Immature natural killer cell (primary cell): ENCODE results near the gene INTS15. TPM values are rescaled to one million over a fixed set of nuclear protein-coding genes. Genes with fewer than 3 reads are reported as not detected.

Source experiments
- DNase-seq, 3 donors: peaks; one replicate each; pipeline ENCODE4 v3.0.0; 2022; ENCODE audit warnings: mixed read lengths in 1 of 3
- H3K27ac Mint-ChIP-seq, 6 donors: one replicate each; pipeline ENCODE4 v1.8.0; 2020; ENCODE audit warnings: mixed read lengths in 6 of 6, mild to moderate bottlenecking in 5 of 6, inconsistent platforms in 4 of 6, moderate library complexity in 3 of 6
- H3K27me3 Mint-ChIP-seq, 3 donors: one replicate each; pipeline ENCODE4 v1.8.0; 2020 to 2021; ENCODE audit warnings: low read depth in 3 of 3, mild to moderate bottlenecking in 3 of 3, mixed read lengths in 3 of 3, moderate library complexity in 3 of 3, inconsistent platforms in 1 of 3
- H3K36me3 Mint-ChIP-seq, 3 donors: one replicate each; pipeline ENCODE4 v1.8.0; 2020; ENCODE audit warnings: mixed read lengths in 3 of 3, inconsistent platforms in 2 of 3, mild to moderate bottlenecking in 2 of 3
- H3K4me1 Mint-ChIP-seq, 2 donors: one replicate each; pipeline ENCODE4 v1.8.0; 2020; ENCODE audit warnings: inconsistent platforms in 2 of 2, mild to moderate bottlenecking in 2 of 2, mixed read lengths in 2 of 2, moderate library complexity in 1 of 2
- H3K4me3 Mint-ChIP-seq, 5 donors: one replicate each; pipeline ENCODE4 v1.8.0; 2020; ENCODE audit warnings: mild to moderate bottlenecking in 5 of 5, mixed read lengths in 5 of 5, inconsistent platforms in 3 of 5, moderate library complexity in 3 of 5
- H3K9me3 Mint-ChIP-seq, 6 donors: one replicate each; pipeline ENCODE4 v1.8.0; 2020; ENCODE audit warnings: mild to moderate bottlenecking in 6 of 6, mixed read lengths in 6 of 6, inconsistent platforms in 4 of 6, moderate library complexity in 3 of 6
- polyA plus RNA-seq, 3 donors: library from polyadenylated mRNA; unstranded; fragments of 300-500 nt; fragmentation: Illumina TruSeq; gene quantifications; one replicate each; pipeline ENCODE4 v1.2.3, GENCODE V29; 2021

Gene INTS15
- 10 to 100 TPM; 20.9 to 47.1 (median 30.8) TPM for polyA plus RNA-seq

- H3K27me3 Mint-ChIP-seq, result peaks cover 12 to 17% (median 15%) of the 10 kb centered on the region in 3 donors
- H3K27ac Mint-ChIP-seq, result peak within 1 kb of the TSS; percentile 86 to 94 (median 92)
- peak within 1 kb of the TSS; percentile 87 to 95 (median 91) for H3K4me3 Mint-ChIP-seq
Measured at GRCh38 chr7:6589829-6590644, at the start of gene INTS15. TSS of gene INTS15 (plus strand) at chr7:6590021. CDS start at chr7:6590284, 263 bp downstream.

GRCh38 chr7:6542368-6542767 lies 47.5 kb upstream of the INTS15 start:
- no peaks in the 10 kb centered on the region for H3K36me3 Mint-ChIP-seq
- no peaks in the 10 kb centered on the region for H3K4me1 Mint-ChIP-seq
- H3K4me3 Mint-ChIP-seq, result no peak overlapping the region
- peaks cover 0 to 9% (median 1%) of the 10 kb centered on the region in 3 donors for H3K27me3 Mint-ChIP-seq
- H3K27ac Mint-ChIP-seq, result no peak overlapping the region
- H3K9me3 Mint-ChIP-seq, result no peaks in the 10 kb centered on the region
- DNase-seq, result no peak

More at GRCh38 chr7:6589829-6590644, at the start of gene INTS15:
- Mint-ChIP-seq H3K4me1 (peaks cover 19 to 24% of the 10 kb centered on the region in 2 donors), H3K9me3 (no peaks in the 10 kb centered on the region), H3K36me3 (peaks cover 9 to 27% (median 16%) of the 10 kb centered on the region in 3 donors)
- DNase-seq, result peak; percentile 87 to 90 (median 90)

GRCh38 chr7:6545398-6546126 lies 44.3 kb upstream of the INTS15 start:
- DNase-seq, result no peak
- Mint-ChIP-seq H3K36me3 (no peaks in the 10 kb centered on the region), H3K27ac (no peak overlapping the region), H3K9me3 (no peaks in the 10 kb centered on the region), H3K4me1 (no peaks in the 10 kb centered on the region), H3K4me3 (no peak overlapping the region), H3K27me3 (peaks cover 0 to 4% (median 1%) of the 10 kb centered on the region in 3 donors)

- H3K9me3 Mint-ChIP-seq, result no peaks in the 10 kb centered on the region
- H3K4me1 Mint-ChIP-seq, result no peaks in the 10 kb centered on the region
- no peak for DNase-seq
- H3K27me3 Mint-ChIP-seq, result peaks cover 0 to 1% (median 0%) of the 10 kb centered on the region in 3 donors
- no peak overlapping the region for H3K4me3 Mint-ChIP-seq
- H3K27ac Mint-ChIP-seq, result no peak overlapping the region
- no peaks in the 10 kb centered on the region for H3K36me3 Mint-ChIP-seq
Measured at GRCh38 chr7:6546498-6547251, 43.1 kb upstream of the INTS15 start.

GRCh38 chr7:6547400-6547799 lies 42.4 kb upstream of the INTS15 start:
- no peak overlapping the region for H3K27ac Mint-ChIP-seq
- H3K4me1 Mint-ChIP-seq, result no peaks in the 10 kb centered on the region
- H3K27me3 Mint-ChIP-seq, result peaks cover 0 to 2% (median 1%) of the 10 kb centered on the region in 3 donors
- no peaks in the 10 kb centered on the region for H3K9me3 Mint-ChIP-seq
- H3K36me3 Mint-ChIP-seq, result no peaks in the 10 kb centered on the region
- no peak overlapping the region for H3K4me3 Mint-ChIP-seq
- no peak for DNase-seq

- no peaks in the 10 kb centered on the region for H3K9me3 Mint-ChIP-seq
- DNase-seq, result no peak
- no peak within 1 kb of the TSS for H3K4me3 Mint-ChIP-seq
- no peak within 1 kb of the TSS for H3K27ac Mint-ChIP-seq
- peaks cover 0 to 2% (median 1%) of the 10 kb centered on the region in 3 donors for H3K27me3 Mint-ChIP-seq
- no peaks in the 10 kb centered on the region for H3K4me1 Mint-ChIP-seq
- H3K36me3 Mint-ChIP-seq, result no peaks in the 10 kb centered on the region
Measured at GRCh38 chr7:6551016-6551511, 38.8 kb upstream of the INTS15 start, which contains the start of gene GRID2IP. TSS of gene GRID2IP (minus strand) at chr7:6551461. CDS start at chr7:6551436, 25 bp downstream.

- Mint-ChIP-seq H3K27ac (no peak overlapping the region), H3K27me3 (peaks cover 0 to 2% (median 1%) of the 10 kb centered on the region in 3 donors)
Measured at GRCh38 chr7:6553448-6554044, 36.3 kb upstream of the INTS15 start.

GRCh38 chr7:6554848-6555247 lies 35.0 kb upstream of the INTS15 start:
- Mint-ChIP-seq H3K36me3 (no peaks in the 10 kb centered on the region), H3K9me3 (no peaks in the 10 kb centered on the region), H3K27me3 (peaks cover 2 to 4% (median 3%) of the 10 kb centered on the region in 3 donors), H3K4me1 (no peaks in the 10 kb centered on the region), H3K27ac (no peak overlapping the region), H3K4me3 (no peak overlapping the region)
- DNase-seq, result no peak

More at GRCh38 chr7:6553448-6554044, 36.3 kb upstream of the INTS15 start:
- no peaks in the 10 kb centered on the region for H3K4me1 Mint-ChIP-seq
- no peak for DNase-seq
- no peak overlapping the region for H3K4me3 Mint-ChIP-seq
- no peaks in the 10 kb centered on the region for H3K9me3 Mint-ChIP-seq
- no peaks in the 10 kb centered on the region for H3K36me3 Mint-ChIP-seq

GRCh38 chr7:6556196-6556595 lies 33.6 kb upstream of the INTS15 start:
- H3K27me3 Mint-ChIP-seq, result peaks cover 2 to 4% (median 3%) of the 10 kb centered on the region in 3 donors
- no peak overlapping the region for H3K27ac Mint-ChIP-seq
- H3K4me1 Mint-ChIP-seq, result no peaks in the 10 kb centered on the region

GRCh38 chr7:6558837-6559236 lies 31.0 kb upstream of the INTS15 start:
- H3K27me3 Mint-ChIP-seq, result peaks cover 0 to 4% (median 3%) of the 10 kb centered on the region in 3 donors
- H3K4me3 Mint-ChIP-seq, result no peak overlapping the region
- no peaks in the 10 kb centered on the region for H3K4me1 Mint-ChIP-seq
- no peaks in the 10 kb centered on the region for H3K36me3 Mint-ChIP-seq
- no peaks in the 10 kb centered on the region for H3K9me3 Mint-ChIP-seq
- no peak overlapping the region for H3K27ac Mint-ChIP-seq
- DNase-seq, result no peak

More at GRCh38 chr7:6556196-6556595, 33.6 kb upstream of the INTS15 start:
- no peak overlapping the region for H3K4me3 Mint-ChIP-seq
- DNase-seq, result no peak
- no peaks in the 10 kb centered on the region for H3K9me3 Mint-ChIP-seq
- H3K36me3 Mint-ChIP-seq, result no peaks in the 10 kb centered on the region

- Mint-ChIP-seq H3K36me3 (no peaks in the 10 kb centered on the region), H3K4me1 (no peaks in the 10 kb centered on the region), H3K27ac (no peak overlapping the region), H3K27me3 (peaks cover 0 to 4% (median 3%) of the 10 kb centered on the region in 3 donors), H3K4me3 (no peak overlapping the region), H3K9me3 (no peaks in the 10 kb centered on the region)
- DNase-seq, result no peak
Measured at GRCh38 chr7:6559896-6560295, 29.9 kb upstream of the INTS15 start.

- H3K4me3 Mint-ChIP-seq, result no peak overlapping the region
- H3K9me3 Mint-ChIP-seq, result no peaks in the 10 kb centered on the region
- DNase-seq, result no peak
- H3K27me3 Mint-ChIP-seq, result peaks cover 0 to 6% (median 4%) of the 10 kb centered on the region in 3 donors
- H3K4me1 Mint-ChIP-seq, result no peaks in the 10 kb centered on the region
- H3K27ac Mint-ChIP-seq, result no peak overlapping the region
- H3K36me3 Mint-ChIP-seq, result no peaks in the 10 kb centered on the region
Measured at GRCh38 chr7:6562106-6562505, 27.7 kb upstream of the INTS15 start.
